GM12872 (cell line): ENCODE results near the gene NR6A1.

Experiments
- TF ChIP-seq, protein P1 (sequence below): IDR thresholded peaks from 3 replicates; pipeline ENCODE4 v1.5.1; 2011; ENCODE audit warnings: low read depth, mild to moderate bottlenecking, low read length, moderate library complexity; ENCODE audit not compliant: insufficient read depth

NR6A1 gene

DNA sequence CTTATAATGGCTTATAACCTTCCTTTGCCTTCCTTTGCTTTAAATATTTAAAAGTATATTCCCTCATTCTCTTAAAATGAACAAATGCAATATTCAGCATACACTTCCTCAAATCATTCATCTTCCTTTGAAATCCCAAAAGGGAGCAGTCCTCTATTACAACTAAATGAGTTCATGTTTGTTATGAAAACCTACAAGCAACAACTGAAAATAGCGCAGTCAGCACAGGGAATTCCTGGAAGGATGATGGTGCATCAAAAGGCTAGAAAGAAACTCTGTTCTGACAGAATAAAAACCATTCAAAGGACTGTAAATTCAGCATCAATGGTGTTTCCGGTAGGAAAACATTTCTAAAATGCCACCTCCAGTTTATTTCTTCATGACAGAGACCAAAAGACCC lies 3.3 kb downstream of the NR6A1 start:
- TF ChIP-seq, protein P1, sequence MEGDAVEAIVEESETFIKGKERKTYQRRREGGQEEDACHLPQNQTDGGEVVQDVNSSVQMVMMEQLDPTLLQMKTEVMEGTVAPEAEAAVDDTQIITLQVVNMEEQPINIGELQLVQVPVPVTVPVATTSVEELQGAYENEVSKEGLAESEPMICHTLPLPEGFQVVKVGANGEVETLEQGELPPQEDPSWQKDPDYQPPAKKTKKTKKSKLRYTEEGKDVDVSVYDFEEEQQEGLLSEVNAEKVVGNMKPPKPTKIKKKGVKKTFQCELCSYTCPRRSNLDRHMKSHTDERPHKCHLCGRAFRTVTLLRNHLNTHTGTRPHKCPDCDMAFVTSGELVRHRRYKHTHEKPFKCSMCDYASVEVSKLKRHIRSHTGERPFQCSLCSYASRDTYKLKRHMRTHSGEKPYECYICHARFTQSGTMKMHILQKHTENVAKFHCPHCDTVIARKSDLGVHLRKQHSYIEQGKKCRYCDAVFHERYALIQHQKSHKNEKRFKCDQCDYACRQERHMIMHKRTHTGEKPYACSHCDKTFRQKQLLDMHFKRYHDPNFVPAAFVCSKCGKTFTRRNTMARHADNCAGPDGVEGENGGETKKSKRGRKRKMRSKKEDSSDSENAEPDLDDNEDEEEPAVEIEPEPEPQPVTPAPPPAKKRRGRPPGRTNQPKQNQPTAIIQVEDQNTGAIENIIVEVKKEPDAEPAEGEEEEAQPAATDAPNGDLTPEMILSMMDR, result no peak

DNA sequence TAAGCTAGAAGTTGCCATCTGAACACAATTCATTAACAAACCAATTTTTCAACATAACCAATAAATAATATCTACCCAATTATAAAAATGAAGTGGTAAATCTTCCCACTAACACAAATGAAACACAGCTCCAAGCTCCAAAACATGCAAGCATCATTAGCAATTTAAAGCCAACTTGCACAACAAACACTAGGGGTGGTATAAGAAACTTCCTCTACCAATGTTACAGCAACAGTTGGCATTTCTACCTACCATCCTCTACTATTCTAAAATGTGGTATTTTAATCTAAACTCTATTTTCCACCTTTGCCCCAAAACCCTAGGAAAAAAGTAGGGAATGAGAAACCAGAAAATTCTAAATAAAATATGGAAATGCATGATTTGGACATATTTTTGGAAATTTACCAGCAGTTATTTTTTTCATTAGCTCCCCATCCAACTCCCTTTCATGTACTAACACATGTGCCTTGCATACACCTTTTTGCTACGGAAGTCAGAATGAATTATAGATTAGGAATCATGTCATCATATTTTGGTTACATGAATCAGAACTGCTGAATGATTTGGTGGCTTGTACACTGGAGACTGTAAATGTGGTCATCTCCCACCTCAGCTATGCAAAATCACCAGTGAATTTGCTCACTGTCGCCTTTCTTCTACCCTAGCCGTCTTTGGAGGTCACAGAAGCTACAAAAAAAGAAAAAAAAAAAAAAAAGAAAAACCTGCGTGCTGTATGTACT lies 4.1 kb downstream of the NR6A1 start:
- TF ChIP-seq, protein P1, result peak; percentile 49

DNA sequence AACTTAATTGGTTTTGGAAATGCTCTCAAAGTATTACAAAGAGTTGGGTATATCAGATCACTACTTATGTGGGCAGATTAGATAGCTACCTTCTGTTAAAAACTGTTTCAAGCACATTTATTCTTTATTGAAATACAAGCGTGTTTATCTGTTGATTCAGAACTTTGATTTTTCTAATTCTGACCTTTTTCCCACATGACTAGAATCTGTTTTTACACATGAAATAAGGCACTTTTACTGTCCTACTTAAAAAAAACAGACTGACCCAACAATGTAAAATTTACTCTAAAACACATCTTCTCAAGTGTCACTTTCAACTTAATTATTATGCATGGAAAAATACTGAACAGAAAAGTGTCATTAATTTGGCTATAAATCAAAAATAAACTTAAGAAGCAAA lies 4.8 kb downstream of the NR6A1 start:
- TF ChIP-seq, protein P1, result no peak

DNA sequence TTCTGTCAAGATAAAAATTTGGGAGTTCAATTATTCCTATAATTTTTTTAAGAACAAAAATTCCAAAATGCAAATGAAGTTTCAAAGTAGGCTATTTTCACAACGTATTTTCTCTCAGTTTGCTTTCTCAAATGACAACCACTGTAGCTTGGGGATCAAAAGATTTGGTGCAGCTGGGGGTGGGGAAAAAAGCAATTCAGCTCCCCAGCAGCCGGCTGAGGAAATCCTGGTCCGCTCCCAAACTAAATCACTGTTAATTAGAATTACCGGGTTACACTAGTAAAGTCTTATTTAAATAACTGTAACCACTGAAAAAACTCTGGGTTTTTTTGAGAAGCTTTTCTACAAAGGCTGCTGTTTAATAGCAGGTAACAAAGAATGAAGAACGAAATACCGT lies 5.7 kb downstream of the NR6A1 start:
- TF ChIP-seq, protein P1, result no peak

DNA sequence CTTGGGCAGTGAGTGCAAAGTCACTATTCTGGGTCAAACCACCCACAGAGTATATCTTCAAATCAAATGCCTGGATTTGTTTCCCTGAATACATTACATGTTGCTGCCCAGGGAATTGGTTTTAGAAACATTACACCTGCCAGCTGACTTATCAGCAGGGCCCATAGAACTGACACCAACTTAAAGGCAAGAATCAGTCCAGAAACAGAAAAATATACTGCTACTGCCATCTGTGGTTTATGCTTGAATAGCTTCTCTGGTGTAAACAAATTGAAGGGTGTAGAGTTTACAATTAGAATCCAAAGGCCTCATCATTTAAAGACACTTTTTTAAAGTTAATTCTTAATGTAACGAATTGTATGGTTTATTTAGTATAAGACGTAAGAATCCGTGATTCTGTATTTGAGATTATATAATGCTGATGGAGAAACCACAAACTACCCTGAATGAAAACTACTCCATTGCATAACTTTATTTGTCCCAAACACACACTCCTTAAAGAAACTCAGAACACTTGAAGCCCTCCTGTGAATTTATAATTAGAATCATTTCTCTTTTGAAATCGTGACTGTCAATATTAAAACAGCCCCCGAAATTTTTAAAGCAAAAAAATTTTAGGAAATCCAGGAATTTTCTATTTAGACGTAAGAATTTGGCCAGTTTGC lies 6.2 kb downstream of the NR6A1 start:
- TF ChIP-seq, protein P1, result peak; percentile 41

DNA sequence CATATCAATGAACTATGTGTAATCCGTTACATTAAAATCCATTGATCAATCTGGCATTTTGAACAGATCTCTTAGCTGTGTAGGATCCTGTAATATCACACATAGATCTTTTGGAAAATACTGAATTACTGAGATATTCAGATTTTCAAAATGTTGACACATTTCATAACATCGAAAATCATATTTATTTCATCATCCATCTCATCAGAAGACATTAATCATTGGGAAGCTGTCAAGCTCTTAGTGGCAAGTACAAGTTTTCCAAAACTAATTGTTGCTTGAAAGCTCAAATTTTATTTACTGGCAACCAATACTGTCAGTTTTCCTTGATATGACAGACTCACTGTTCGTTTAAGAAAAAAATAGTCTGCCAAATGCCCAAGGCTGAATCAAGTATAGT lies 8.5 kb downstream of the NR6A1 start:
- TF ChIP-seq, protein P1, result no peak

DNA sequence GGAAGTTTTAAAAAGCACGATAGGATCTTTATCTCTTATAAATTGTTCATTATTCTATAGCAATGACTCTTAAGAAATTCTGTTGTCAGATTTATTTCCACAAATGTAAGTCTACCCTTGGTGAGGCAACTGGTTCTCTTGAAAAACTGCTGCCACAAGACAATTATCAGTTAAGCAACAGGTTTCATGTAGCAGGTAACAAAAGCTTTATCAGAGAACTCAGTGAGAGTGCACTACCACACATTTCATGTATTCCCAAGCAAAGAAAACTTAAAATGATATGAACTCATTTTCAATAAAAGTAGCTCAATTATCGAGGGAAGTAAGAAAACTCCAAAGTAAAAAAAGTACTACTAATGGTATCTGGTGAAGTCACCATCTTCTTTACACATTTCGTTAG lies 9.4 kb downstream of the NR6A1 start:
- TF ChIP-seq, protein P1, result no peak
